Hindlimb muscle (tissue), 1 donor: Measurements from ENCODE around the gene ZBED3. TPM values are rescaled to one million over a fixed set of nuclear protein-coding genes. Genes with fewer than 3 reads are reported as not detected.

Experiments used
- polyA plus RNA-seq: library from polyadenylated mRNA; unstranded; fragments of 120-200 nt; gene quantifications from one replicate; pipeline ENCODE4 v1.2.1, GENCODE V29; 2013; ENCODE audit not compliant: insufficient read length

Gene ZBED3
- polyA plus RNA-seq, 1 donor, result 7.4 TPM

Other genes with a start within 250 kb of the ZBED3 start
- 0.40 TPM for gene S100Z, start 237.3 kb downstream of the ZBED3 start, polyA plus RNA-seq
- 0.45 TPM for gene CRHBP, start 134.2 kb downstream of the ZBED3 start, polyA plus RNA-seq
- 14.4 TPM for gene AGGF1, start 56.9 kb downstream of the ZBED3 start, polyA plus RNA-seq
- 2.4 TPM for gene PDE8B, start 123.4 kb upstream of the ZBED3 start, polyA plus RNA-seq